Endothelial cell of umbilical vein (primary cell): ENCODE results near the gene GLI1.

Experiments
- EZH2 ChIP-seq: IDR thresholded peaks from 2 replicates; pipeline ENCODE4 v1.6.1; 2012; ENCODE audit warnings: borderline replicate concordance, low read depth, mild to moderate bottlenecking, moderate library complexity, low read length, inconsistent platforms; ENCODE audit not compliant: severe bottlenecking
- POLR2A ChIP-seq: IDR thresholded peaks from 2 replicates; pipeline ENCODE4 v1.6.1; 2012; ENCODE audit warnings: low read depth, mild to moderate bottlenecking, control low read depth, low read length
- POLR2AphosphoS5 ChIP-seq: IDR thresholded peaks from 2 replicates; pipeline ENCODE4 v1.6.1; 2012; ENCODE audit warnings: low read depth, mild to moderate bottlenecking, control low read depth, low read length, moderate library complexity; ENCODE audit not compliant: insufficient read depth
- TF ChIP-seq, protein P1 (sequence below), 2 donors: IDR thresholded peaks; 1 replicate in 1 of 2; 2 replicates in 1 of 2; pipeline ENCODE4 v1.5.1; 2011; ENCODE audit warnings: low read length in 2 of 2, mild to moderate bottlenecking in 2 of 2, moderate library complexity in 2 of 2, control low read depth in 1 of 2, inconsistent platforms in 1 of 2, low read depth in 1 of 2; ENCODE audit not compliant: insufficient read depth in 1 of 2; ENCODE audit errors: extremely low read depth in 1 of 2

DNA sequence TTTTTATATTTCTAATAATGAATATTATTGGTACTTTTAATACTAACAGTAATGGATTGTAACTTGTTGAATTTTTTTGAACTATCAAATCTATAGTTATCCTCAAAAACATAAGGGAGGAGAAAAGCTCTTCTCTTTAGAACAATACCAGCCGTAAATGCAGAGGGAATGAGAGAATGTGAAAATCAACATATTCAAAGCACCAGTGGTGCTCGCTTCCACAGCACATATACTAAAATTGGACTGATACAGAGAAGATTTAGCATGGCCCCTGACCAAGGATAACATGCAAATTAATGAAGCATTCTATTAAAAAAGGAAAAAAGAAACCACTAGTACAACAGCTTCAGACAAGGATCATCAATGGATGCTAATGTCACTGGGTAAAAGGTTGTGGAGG, 44.5 kb upstream of the GLI1 start:
- TF ChIP-seq, protein P1, sequence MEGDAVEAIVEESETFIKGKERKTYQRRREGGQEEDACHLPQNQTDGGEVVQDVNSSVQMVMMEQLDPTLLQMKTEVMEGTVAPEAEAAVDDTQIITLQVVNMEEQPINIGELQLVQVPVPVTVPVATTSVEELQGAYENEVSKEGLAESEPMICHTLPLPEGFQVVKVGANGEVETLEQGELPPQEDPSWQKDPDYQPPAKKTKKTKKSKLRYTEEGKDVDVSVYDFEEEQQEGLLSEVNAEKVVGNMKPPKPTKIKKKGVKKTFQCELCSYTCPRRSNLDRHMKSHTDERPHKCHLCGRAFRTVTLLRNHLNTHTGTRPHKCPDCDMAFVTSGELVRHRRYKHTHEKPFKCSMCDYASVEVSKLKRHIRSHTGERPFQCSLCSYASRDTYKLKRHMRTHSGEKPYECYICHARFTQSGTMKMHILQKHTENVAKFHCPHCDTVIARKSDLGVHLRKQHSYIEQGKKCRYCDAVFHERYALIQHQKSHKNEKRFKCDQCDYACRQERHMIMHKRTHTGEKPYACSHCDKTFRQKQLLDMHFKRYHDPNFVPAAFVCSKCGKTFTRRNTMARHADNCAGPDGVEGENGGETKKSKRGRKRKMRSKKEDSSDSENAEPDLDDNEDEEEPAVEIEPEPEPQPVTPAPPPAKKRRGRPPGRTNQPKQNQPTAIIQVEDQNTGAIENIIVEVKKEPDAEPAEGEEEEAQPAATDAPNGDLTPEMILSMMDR (IDR thresholded peaks at IDR 0.05; ENCODE audit: extremely low read depth in 1 of 2, insufficient read depth in 1 of 2, low read depth in 1 of 2, low read length in 2 of 2): no peak
- TF ChIP-seq POLR2AphosphoS5 (no peak), POLR2A (no peak), EZH2 (no peak)
